Activated T-cell treated with anti-CD3 and anti-CD28 coated beads, Interleukin-2, amount 50 U/mL, for 24 hours (primary cell): ENCODE data around the gene TTC28.

Source experiments
- DNase-seq: peaks from one replicate; pipeline ENCODE4 v3.0.0-alpha.2; 2020
- H3K27ac Mint-ChIP-seq: 2 replicates; pipeline ENCODE4 v1.8.0; 2020; ENCODE audit warnings: mild to moderate bottlenecking, mixed read lengths
- H3K27me3 Mint-ChIP-seq: 2 replicates; pipeline ENCODE4 v1.8.0; 2020; ENCODE audit warnings: mixed read lengths
- H3K36me3 Mint-ChIP-seq: 2 replicates; pipeline ENCODE4 v1.8.0; 2020; ENCODE audit warnings: low read depth, mixed read lengths
- H3K4me1 Mint-ChIP-seq: 2 replicates; pipeline ENCODE4 v1.8.0; 2020; ENCODE audit warnings: low read depth, mixed read lengths
- H3K4me3 Mint-ChIP-seq: 2 replicates; pipeline ENCODE4 v1.8.0; 2020; ENCODE audit warnings: mild to moderate bottlenecking, moderate library complexity, mixed read lengths
- H3K9me3 Mint-ChIP-seq: 2 replicates; pipeline ENCODE4 v1.8.0; 2020; ENCODE audit warnings: mixed read lengths

TTC28 gene

GRCh38 chr22:28260619-28261018 is 419.0 kb downstream of the TTC28 start:
- no peaks in the 10 kb centered on the region for H3K9me3 Mint-ChIP-seq
- no peak for DNase-seq
- H3K27me3 Mint-ChIP-seq = peaks cover 3% of the 10 kb centered on the region
- no peak overlapping the region for H3K4me3 Mint-ChIP-seq
- H3K27ac Mint-ChIP-seq = no peak overlapping the region
- no peaks in the 10 kb centered on the region for H3K36me3 Mint-ChIP-seq
- H3K4me1 Mint-ChIP-seq = no peaks in the 10 kb centered on the region

DNA sequence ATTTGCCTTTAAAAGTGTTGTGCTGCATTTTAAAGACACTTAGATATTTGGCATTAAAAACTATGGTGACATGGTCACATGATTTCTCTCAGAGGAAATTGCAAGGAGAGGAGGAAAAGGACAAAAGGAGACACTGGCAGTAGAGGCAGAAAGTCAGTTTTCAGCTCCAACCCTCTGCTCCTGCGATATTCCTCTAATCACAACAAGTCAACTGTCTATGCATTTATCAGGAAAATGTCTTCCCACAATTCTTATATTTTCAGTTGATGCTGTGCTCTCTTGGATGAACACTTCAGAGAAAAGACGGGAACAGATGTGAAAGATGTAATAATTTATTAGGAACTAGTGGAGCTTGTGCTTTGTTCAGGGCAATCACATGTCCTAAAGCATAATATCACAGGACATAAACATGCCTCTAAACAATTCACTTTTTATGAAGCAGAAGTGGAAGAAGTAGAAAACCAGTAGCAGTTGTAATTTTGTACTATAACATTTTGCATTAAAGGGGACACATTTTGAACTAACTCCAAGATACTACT is 419.8 kb downstream of the TTC28 start:
- DNase-seq = no peak
- H3K27me3 Mint-ChIP-seq = peaks cover 3% of the 10 kb centered on the region
- no peak overlapping the region for H3K4me3 Mint-ChIP-seq
- no peaks in the 10 kb centered on the region for H3K4me1 Mint-ChIP-seq
- no peaks in the 10 kb centered on the region for H3K36me3 Mint-ChIP-seq
- no peaks in the 10 kb centered on the region for H3K9me3 Mint-ChIP-seq
- H3K27ac Mint-ChIP-seq = no peak overlapping the region

DNA sequence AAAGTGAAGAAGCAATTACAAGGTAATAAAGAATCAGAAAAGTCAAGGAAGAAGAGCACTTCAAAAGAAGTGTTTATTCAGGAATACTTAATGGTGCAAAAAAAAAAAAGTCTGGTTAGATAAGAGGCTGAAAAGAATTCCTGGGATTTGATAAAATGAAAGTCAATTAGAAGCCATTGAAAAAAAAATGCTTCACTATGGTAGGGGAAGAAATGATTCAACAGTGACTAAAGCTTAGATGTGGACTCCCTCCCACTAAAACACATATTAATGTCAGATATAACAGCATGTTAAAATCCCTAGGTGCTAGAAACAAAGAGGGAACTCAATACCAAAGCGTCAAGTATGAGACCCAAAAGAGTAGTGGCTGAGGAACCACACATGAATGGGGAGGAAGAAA is 425.2 kb downstream of the TTC28 start:
- Mint-ChIP-seq H3K9me3 (no peaks in the 10 kb centered on the region), H3K4me1 (no peaks in the 10 kb centered on the region), H3K27ac (no peak overlapping the region), H3K27me3 (no peaks in the 10 kb centered on the region), H3K4me3 (no peak overlapping the region), H3K36me3 (no peaks in the 10 kb centered on the region)
- DNase-seq = no peak

DNA sequence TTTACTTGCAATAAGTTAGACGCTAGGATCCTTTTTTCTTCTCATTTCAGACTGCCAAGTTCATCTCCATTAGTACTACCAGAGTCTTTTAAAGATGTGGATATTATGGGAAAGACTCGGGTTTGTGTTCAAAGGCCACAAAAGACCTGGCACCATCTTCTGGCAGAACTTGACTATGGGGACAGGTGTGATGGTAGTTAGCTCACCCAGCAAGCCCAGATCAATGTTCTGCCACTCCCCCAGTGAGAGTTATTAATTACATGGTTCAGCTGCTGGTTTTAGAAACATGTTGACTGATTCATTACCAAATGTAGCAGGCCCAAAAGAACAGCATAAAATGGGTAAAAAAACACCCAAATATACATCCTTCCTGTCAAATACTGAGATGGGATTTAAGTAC is 427.1 kb downstream of the TTC28 start:
- no peak for DNase-seq
- Mint-ChIP-seq H3K36me3 (no peaks in the 10 kb centered on the region), H3K27me3 (no peaks in the 10 kb centered on the region), H3K9me3 (no peaks in the 10 kb centered on the region), H3K27ac (no peak overlapping the region), H3K4me3 (no peak overlapping the region), H3K4me1 (no peaks in the 10 kb centered on the region)

DNA sequence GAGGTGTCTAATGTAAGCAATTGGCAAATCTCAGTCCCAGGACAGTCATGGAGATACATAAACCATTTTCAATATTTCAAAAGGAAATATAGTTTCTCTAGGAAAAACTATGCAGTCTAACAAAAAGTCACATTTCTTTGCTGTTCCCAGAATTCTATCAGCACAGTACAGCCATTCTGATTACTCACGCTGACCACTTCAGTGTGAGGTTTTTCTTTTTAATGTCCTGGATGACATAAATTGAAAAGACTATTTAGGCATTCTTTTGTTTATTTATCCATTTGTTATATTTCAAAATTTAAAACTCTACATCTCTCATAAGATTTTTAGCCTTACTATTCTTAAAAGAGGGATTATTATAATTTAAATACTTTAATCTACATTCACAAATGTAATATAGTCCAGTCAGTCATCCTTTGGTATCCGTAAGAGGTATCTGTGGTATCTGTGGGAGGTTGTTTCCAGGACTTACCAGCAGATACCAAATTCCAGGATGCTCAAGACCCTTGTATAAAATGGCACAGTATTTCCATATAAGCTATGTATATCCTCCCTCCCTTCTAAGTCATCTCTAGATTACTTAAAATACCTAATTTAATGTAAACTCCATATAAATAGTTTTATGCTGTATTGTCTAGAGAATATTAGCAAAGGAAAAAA is 429.5 kb downstream of the TTC28 start:
- no peaks in the 10 kb centered on the region for H3K4me1 Mint-ChIP-seq
- no peak overlapping the region for H3K27ac Mint-ChIP-seq
- no peaks in the 10 kb centered on the region for H3K9me3 Mint-ChIP-seq
- no peak overlapping the region for H3K4me3 Mint-ChIP-seq
- H3K27me3 Mint-ChIP-seq = no peaks in the 10 kb centered on the region
- DNase-seq = no peak
- H3K36me3 Mint-ChIP-seq = no peaks in the 10 kb centered on the region

DNA sequence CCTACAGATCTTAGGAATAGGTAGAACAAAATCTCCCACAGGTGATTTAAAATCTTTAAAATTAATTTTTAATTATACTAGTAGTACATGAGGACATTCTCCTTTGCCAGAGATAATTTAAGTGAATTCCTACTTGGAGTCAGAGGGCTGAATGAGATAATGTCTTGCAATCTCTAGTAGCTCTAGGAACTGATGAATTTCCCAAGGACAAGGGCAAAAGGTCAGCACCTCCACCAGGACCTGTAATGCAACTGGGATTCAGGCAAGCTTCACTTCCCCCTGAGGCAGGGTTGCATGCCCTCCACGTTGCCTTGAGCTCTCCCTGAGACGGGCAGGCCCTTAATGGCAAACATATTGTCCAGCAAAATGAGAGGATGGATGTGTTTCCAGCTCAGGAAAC is 430.2 kb downstream of the TTC28 start:
- Mint-ChIP-seq H3K4me1 (no peaks in the 10 kb centered on the region), H3K36me3 (no peaks in the 10 kb centered on the region), H3K27ac (no peak overlapping the region), H3K27me3 (no peaks in the 10 kb centered on the region), H3K9me3 (no peaks in the 10 kb centered on the region), H3K4me3 (no peak overlapping the region)
- DNase-seq = no peak

GRCh38 chr22:28247667-28248363 is 431.8 kb downstream of the TTC28 start:
- H3K4me3 Mint-ChIP-seq = no peak overlapping the region
- no peaks in the 10 kb centered on the region for H3K4me1 Mint-ChIP-seq
- no peak for DNase-seq
- H3K36me3 Mint-ChIP-seq = no peaks in the 10 kb centered on the region
- H3K27me3 Mint-ChIP-seq = no peaks in the 10 kb centered on the region
- H3K9me3 Mint-ChIP-seq = no peaks in the 10 kb centered on the region
- no peak overlapping the region for H3K27ac Mint-ChIP-seq

DNA sequence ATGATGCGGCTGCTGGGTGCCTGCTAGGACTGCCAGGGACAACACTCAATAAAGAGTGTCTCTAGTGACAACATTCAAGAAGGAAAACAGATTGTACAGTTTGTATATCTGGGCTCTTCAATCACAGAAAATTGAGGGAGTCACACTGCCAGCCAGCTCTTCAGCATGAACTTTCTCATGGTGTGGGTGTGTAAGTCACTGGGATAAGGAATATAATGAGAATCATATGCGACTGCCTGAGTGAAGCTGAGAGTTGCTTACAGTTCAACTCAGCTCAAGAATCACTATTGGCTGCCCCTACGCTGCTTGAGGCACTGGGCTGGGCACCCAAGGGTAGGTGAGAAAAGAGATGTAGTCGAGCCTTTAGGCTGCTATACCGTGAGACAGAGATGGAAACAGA is 432.5 kb downstream of the TTC28 start:
- H3K9me3 Mint-ChIP-seq = no peaks in the 10 kb centered on the region
- H3K4me1 Mint-ChIP-seq = no peaks in the 10 kb centered on the region
- DNase-seq = no peak
- no peak overlapping the region for H3K27ac Mint-ChIP-seq
- H3K27me3 Mint-ChIP-seq = no peaks in the 10 kb centered on the region
- no peak overlapping the region for H3K4me3 Mint-ChIP-seq
- H3K36me3 Mint-ChIP-seq = no peaks in the 10 kb centered on the region

- Mint-ChIP-seq H3K4me3 (no peak overlapping the region), H3K27me3 (no peaks in the 10 kb centered on the region), H3K4me1 (no peaks in the 10 kb centered on the region), H3K36me3 (no peaks in the 10 kb centered on the region), H3K27ac (no peak overlapping the region), H3K9me3 (no peaks in the 10 kb centered on the region)
- no peak for DNase-seq
Observed at GRCh38 chr22:28246397-28246796, 433.2 kb downstream of the TTC28 start.

DNA sequence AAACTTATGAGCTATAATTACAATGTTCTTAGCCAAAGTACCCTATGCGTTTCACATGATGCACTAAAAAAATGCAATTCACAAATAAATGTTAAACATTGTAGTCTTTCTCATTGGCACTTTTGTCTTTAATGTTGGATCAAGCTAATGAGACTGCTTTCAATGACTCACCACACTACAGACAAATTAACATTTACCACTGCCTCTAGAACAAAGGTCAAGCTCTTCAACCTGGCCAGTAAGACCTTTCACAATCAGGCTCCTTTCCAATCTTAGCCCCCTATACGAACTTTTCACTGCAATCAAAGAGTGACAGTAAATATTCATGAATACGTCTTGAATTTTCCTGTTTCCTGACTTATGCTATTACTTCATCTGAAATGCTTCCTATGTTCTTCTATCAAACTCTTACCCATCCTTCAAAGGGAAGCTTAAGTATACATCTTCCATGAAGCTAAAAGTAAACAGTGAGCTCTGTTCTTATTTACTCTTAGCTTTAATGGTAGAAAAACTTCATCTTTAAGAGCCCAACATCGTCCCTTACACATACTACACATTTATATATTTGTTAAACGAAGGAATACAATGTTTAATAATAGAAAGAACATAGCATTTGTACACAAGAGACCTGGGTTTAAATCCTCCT is 433.9 kb downstream of the TTC28 start:
- no peak for DNase-seq
- Mint-ChIP-seq H3K36me3 (no peaks in the 10 kb centered on the region), H3K4me1 (no peaks in the 10 kb centered on the region), H3K9me3 (no peaks in the 10 kb centered on the region), H3K4me3 (no peak overlapping the region), H3K27ac (no peak overlapping the region), H3K27me3 (peaks cover 3% of the 10 kb centered on the region)

DNA sequence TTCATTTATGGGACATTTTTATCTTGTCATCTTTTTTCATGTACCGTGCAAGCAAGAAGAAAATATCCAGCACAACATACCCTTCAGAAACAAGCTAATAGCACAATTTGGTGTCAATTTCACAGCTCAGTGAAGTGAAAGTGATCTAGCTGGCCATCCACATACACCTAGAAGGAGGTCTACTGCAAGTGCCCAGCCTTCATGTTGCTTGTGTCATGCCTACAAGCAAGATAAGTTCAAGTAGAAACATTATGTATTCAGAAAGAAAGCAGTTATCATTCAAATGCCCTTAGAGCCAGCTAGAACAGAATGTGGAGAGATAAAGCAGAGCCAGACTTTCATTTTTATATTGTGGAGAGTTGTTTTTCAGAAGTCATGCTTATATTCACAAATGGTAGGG is 434.9 kb downstream of the TTC28 start:
- Mint-ChIP-seq H3K4me1 (no peaks in the 10 kb centered on the region), H3K9me3 (no peaks in the 10 kb centered on the region), H3K27ac (no peak overlapping the region), H3K27me3 (peaks cover 5% of the 10 kb centered on the region), H3K36me3 (no peaks in the 10 kb centered on the region), H3K4me3 (no peak overlapping the region)
- no peak for DNase-seq

GRCh38 chr22:28243539-28243938 is 436.1 kb downstream of the TTC28 start:
- DNase-seq = no peak

DNA sequence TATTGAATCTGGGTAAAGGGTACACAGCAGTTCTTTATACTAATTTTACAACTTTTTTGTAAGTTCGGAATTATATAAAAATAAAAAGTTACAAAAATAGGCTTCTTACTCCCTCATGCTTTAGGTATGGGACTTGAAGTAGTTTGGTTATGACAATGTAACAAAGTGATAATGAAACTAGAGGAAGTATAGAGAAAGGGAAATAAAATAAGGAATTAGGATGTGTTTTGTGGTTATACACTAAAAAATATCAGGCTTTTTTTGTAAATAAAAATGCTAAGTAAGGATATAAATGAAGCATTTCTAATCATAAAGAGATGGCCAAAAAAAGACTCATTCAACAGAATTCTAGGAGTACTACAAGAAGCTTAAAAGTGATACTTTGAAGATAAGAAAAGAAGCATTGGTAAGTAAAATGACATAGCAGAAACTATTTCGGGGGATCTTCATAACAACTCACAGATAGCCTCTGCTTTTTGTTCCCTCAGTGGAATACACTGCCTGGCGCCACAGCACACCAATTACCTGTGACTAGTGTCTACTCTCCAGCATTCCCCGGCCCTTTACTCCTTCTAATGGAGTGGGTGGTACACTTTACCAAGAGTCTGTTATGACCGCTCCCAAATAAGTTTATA is 437.9 kb downstream of the TTC28 start:
- H3K36me3 Mint-ChIP-seq = no peaks in the 10 kb centered on the region
- no peaks in the 10 kb centered on the region for H3K4me1 Mint-ChIP-seq
- peaks cover 6% of the 10 kb centered on the region for H3K27me3 Mint-ChIP-seq
- no peak for DNase-seq
- no peaks in the 10 kb centered on the region for H3K9me3 Mint-ChIP-seq
- no peak overlapping the region for H3K4me3 Mint-ChIP-seq
- H3K27ac Mint-ChIP-seq = no peak overlapping the region

More at GRCh38 chr22:28243539-28243938, 436.1 kb downstream of the TTC28 start:
- Mint-ChIP-seq H3K27me3 (peaks cover 6% of the 10 kb centered on the region), H3K4me3 (no peak overlapping the region), H3K36me3 (no peaks in the 10 kb centered on the region), H3K4me1 (no peaks in the 10 kb centered on the region), H3K27ac (no peak overlapping the region), H3K9me3 (no peaks in the 10 kb centered on the region)

- Mint-ChIP-seq H3K36me3 (no peaks in the 10 kb centered on the region), H3K9me3 (no peaks in the 10 kb centered on the region), H3K4me1 (no peaks in the 10 kb centered on the region), H3K27ac (no peak overlapping the region), H3K4me3 (no peak overlapping the region), H3K27me3 (peaks cover 6% of the 10 kb centered on the region)
- no peak for DNase-seq
Observed at GRCh38 chr22:28239941-28240340, 439.7 kb downstream of the TTC28 start.

GRCh38 chr22:28237783-28238182 is 441.9 kb downstream of the TTC28 start:
- H3K36me3 Mint-ChIP-seq = no peaks in the 10 kb centered on the region

More at GRCh38 chr22:28237783-28238182, 441.9 kb downstream of the TTC28 start:
- H3K27ac Mint-ChIP-seq = no peak overlapping the region
- no peak for DNase-seq
- no peak overlapping the region for H3K4me3 Mint-ChIP-seq
- H3K27me3 Mint-ChIP-seq = peaks cover 6% of the 10 kb centered on the region
- no peaks in the 10 kb centered on the region for H3K9me3 Mint-ChIP-seq
- H3K4me1 Mint-ChIP-seq = no peaks in the 10 kb centered on the region
